Activated effector memory CD4-positive, alpha-beta T cell treated with anti-CD3 and anti-CD28 coated beads, Interleukin-2, amount 50 U/mL, for 16 hours (primary cell): Measurements from ENCODE around the gene TSPAN9.

Experiments
- DNase-seq: peaks from one replicate; pipeline ENCODE4 v3.0.0-alpha.2; 2020

TSPAN9 gene

GRCh38 chr12:3170423-3171194 lies 93.4 kb downstream of the TSPAN9 start:
- DNase-seq: no peak

- no peak for DNase-seq
These were observed 94.0 kb downstream of the TSPAN9 start for GRCh38 chr12:3171195-3171591.

- no peak for DNase-seq
These were observed 95.2 kb downstream of the TSPAN9 start for GRCh38 chr12:3172124-3173007.

GRCh38 chr12:3173008-3173553 lies 95.9 kb downstream of the TSPAN9 start:
- DNase-seq: no peak

- no peak for DNase-seq
These were observed 96.7 kb downstream of the TSPAN9 start for GRCh38 chr12:3173912-3174311.

GRCh38 chr12:3175238-3175637 lies 98.1 kb downstream of the TSPAN9 start:
- no peak for DNase-seq

- no peak for DNase-seq
These were observed 99.6 kb downstream of the TSPAN9 start for GRCh38 chr12:3176754-3177153.

- DNase-seq: no peak
These were observed 100.7 kb downstream of the TSPAN9 start for GRCh38 chr12:3177778-3178425.

GRCh38 chr12:3178671-3179313 lies 101.6 kb downstream of the TSPAN9 start:
- no peak for DNase-seq

GRCh38 chr12:3179731-3180130 lies 102.6 kb downstream of the TSPAN9 start:
- no peak for DNase-seq

GRCh38 chr12:3182426-3182825 lies 105.2 kb downstream of the TSPAN9 start:
- DNase-seq: no peak

GRCh38 chr12:3184485-3184884 lies 107.3 kb downstream of the TSPAN9 start:
- no peak for DNase-seq

GRCh38 chr12:3185260-3185870 lies 108.2 kb downstream of the TSPAN9 start:
- DNase-seq: no peak

GRCh38 chr12:3186546-3187215 lies 109.5 kb downstream of the TSPAN9 start:
- DNase-seq: no peak

- no peak for DNase-seq
These were observed 110.9 kb downstream of the TSPAN9 start for GRCh38 chr12:3187846-3188770.

GRCh38 chr12:3189282-3189681 lies 112.1 kb downstream of the TSPAN9 start:
- no peak for DNase-seq

GRCh38 chr12:3190101-3190500 lies 112.9 kb downstream of the TSPAN9 start:
- DNase-seq: no peak

- DNase-seq: no peak
These were observed 114.3 kb downstream of the TSPAN9 start for GRCh38 chr12:3191450-3191849.

- no peak for DNase-seq
These were observed 115.0 kb downstream of the TSPAN9 start for GRCh38 chr12:3192221-3192620.

GRCh38 chr12:3193131-3193530 lies 116.0 kb downstream of the TSPAN9 start:
- DNase-seq: no peak

GRCh38 chr12:3193755-3194154 lies 116.6 kb downstream of the TSPAN9 start:
- no peak for DNase-seq
